Measurements from ENCODE around the gene RBM25.

- TF ChIP-seq POLR2A (IDR thresholded peaks at IDR 0.05) (no peak), CTCF (IDR thresholded peaks at IDR 0.05) (no peak)
These were observed 109.9 kb downstream of the RBM25 start for GRCh38 chr14:73168274-73168673.
